Mammary epithelial cell (primary cell): ENCODE results near the gene ROR1.

ENCODE experiments used
- CTCF ChIP-seq, 2 donors: IDR thresholded peaks in 1 of 2; conservative IDR thresholded peaks in 1 of 2; 2 replicates each; pipeline ENCODE4 v1.5.1; 2011 to 2012; ENCODE audit warnings: inconsistent platforms in 2 of 2, low read length in 2 of 2, mild to moderate bottlenecking in 2 of 2, control low read depth in 1 of 2, low read depth in 1 of 2; ENCODE audit not compliant: insufficient read depth in 1 of 2; ENCODE audit errors: extremely low read depth in 1 of 2
- EZH2 ChIP-seq: IDR thresholded peaks from 2 replicates; pipeline ENCODE4 v1.6.1; 2012; ENCODE audit warnings: low read length, inconsistent platforms, borderline replicate concordance

- TF ChIP-seq CTCF (conservative IDR thresholded peaks at IDR 0.05 in 1 of 2, IDR thresholded peaks at IDR 0.05 in 1 of 2; ENCODE audit: extremely low read depth in 1 of 2, insufficient read depth in 1 of 2, low read depth in 1 of 2, low read length in 2 of 2): no peak
- no peak for TF ChIP-seq EZH2
Observed at GRCh38 chr1:63991685-63992084, 217.9 kb downstream of the ROR1 start.
